ENCODE results near the gene SERPINF2. TPM values are rescaled to one million over a fixed set of nuclear protein-coding genes. Genes with fewer than 3 reads are reported as not detected.

SERPINF2 gene
- total RNA-seq, 1 experiment from 2014 or later: 0.56 TPM

DNA sequence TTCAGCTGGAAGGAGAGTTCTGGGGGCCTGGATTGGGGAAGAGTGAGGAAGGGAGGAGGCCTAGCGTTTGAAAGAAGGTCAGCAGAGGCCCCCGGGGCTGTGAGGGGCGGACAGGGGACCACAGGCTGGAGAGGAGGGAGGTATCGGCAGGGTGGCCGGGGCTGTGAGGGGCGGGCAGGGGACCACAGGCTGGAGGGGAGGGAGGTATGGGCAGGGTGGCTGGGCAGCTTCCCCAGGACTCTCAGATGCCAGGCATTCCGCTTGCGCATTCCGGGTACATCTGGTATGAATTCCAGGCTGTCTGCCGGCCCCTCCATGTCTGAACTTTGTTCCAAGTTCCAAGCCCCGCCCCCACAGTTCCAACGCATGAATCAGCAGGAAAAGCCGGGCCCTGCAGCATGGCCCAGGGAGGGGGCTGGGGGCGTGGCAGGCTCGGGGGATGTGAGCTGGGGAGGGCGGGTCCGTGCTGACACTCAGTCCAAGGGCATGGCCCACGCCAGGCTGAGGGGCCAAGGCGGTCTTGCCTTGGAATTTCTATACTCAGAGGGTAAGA, 28.2 kb upstream of the SERPINF2 start:
- ChIA-PET CTCF (interaction anchor here (0.5 to 2.5 kb wide), 15 partner anchors 8 to 750 kb away, joined by 3 to 15 read pairs (median 3); partner anchors contain the start of gene RILP), POLR2A (interaction anchor here (0.5 to 5.6 kb wide), 21 partner anchors 10 to 311 kb away, joined by 3 to 112 read pairs (median 5); partner anchors contain the start of genes PRPF8, RILP, RPA1 and RTN4RL1)
- DNase-seq (ENCODE audit: unreplicated experiment): peak; percentile 97
- no TSS peak for BruUV-seq (replicated peaks)
- intact Hi-C loops (cut with micrococcal nuclease): loop anchor here (1.0 to 10.0 kb wide), 2 partner anchors 30 to 140 kb away; partner anchors contain the start of gene PRPF8
- Mint-ChIP-seq H3K36me3 (ENCODE audit: insufficient read depth, unreplicated experiment) (peaks cover 27% of the 10 kb centered on the region), H3K4me3 (ENCODE audit: unreplicated experiment) (peak overlapping the region; percentile 87), H3K27ac (ENCODE audit: low read depth, unreplicated experiment) (peak overlapping the region; percentile 59), H3K9me3 (ENCODE audit: unreplicated experiment) (no peaks in the 10 kb centered on the region), H3K4me1 (ENCODE audit: insufficient read depth, unreplicated experiment) (peaks cover 26% of the 10 kb centered on the region), H3K27me3 (ENCODE audit: insufficient read depth, unreplicated experiment) (no peaks in the 10 kb centered on the region)
- TF ChIP-seq, protein P1, sequence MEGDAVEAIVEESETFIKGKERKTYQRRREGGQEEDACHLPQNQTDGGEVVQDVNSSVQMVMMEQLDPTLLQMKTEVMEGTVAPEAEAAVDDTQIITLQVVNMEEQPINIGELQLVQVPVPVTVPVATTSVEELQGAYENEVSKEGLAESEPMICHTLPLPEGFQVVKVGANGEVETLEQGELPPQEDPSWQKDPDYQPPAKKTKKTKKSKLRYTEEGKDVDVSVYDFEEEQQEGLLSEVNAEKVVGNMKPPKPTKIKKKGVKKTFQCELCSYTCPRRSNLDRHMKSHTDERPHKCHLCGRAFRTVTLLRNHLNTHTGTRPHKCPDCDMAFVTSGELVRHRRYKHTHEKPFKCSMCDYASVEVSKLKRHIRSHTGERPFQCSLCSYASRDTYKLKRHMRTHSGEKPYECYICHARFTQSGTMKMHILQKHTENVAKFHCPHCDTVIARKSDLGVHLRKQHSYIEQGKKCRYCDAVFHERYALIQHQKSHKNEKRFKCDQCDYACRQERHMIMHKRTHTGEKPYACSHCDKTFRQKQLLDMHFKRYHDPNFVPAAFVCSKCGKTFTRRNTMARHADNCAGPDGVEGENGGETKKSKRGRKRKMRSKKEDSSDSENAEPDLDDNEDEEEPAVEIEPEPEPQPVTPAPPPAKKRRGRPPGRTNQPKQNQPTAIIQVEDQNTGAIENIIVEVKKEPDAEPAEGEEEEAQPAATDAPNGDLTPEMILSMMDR (IDR thresholded peaks at IDR 0.05; ENCODE audit: unreplicated experiment): no peak

GRCh38 chr17:1714980-1715802, 27.5 kb upstream of the SERPINF2 start:
- peak; percentile 92 for DNase-seq (ENCODE audit: unreplicated experiment)
- Mint-ChIP-seq H3K27me3 (ENCODE audit: insufficient read depth, unreplicated experiment) (no peaks in the 10 kb centered on the region), H3K9me3 (ENCODE audit: unreplicated experiment) (no peaks in the 10 kb centered on the region), H3K4me1 (ENCODE audit: insufficient read depth, unreplicated experiment) (peaks cover 26% of the 10 kb centered on the region), H3K27ac (ENCODE audit: low read depth, unreplicated experiment) (peak overlapping the region; percentile 93), H3K36me3 (ENCODE audit: insufficient read depth, unreplicated experiment) (peaks cover 27% of the 10 kb centered on the region), H3K4me3 (ENCODE audit: unreplicated experiment) (peak overlapping the region; percentile 87)
- intact Hi-C loops (cut with micrococcal nuclease): loop anchor here (1.0 to 10.0 kb wide), 4 partner anchors 31 to 312 kb away; partner anchors contain the start of genes PRPF8 and RTN4RL1
- POLR2A ChIA-PET: interaction anchor here (0.5 to 5.6 kb wide), 30 partner anchors 9 to 328 kb away, joined by 3 to 112 read pairs (median 5); partner anchors contain the start of genes INPP5K, OVCA2, PITPNA and PRPF8
- BruUV-seq (replicated peaks): no TSS peak
- TF ChIP-seq, protein P1 (IDR thresholded peaks at IDR 0.05; ENCODE audit: unreplicated experiment): no peak
- CTCF ChIA-PET: interaction anchor here (0.5 to 2.5 kb wide), 7 partner anchors 14 to 750 kb away, joined by 3 to 15 read pairs (median 4); no protein-coding TSS in a partner anchor

- Mint-ChIP-seq H3K27me3 (ENCODE audit: insufficient read depth, unreplicated experiment) (no peaks in the 10 kb centered on the region), H3K36me3 (ENCODE audit: insufficient read depth, unreplicated experiment) (peaks cover 24% of the 10 kb centered on the region), H3K27ac (ENCODE audit: low read depth, unreplicated experiment) (peak overlapping the region; percentile 93), H3K9me3 (ENCODE audit: unreplicated experiment) (no peaks in the 10 kb centered on the region), H3K4me1 (ENCODE audit: insufficient read depth, unreplicated experiment) (peaks cover 26% of the 10 kb centered on the region), H3K4me3 (ENCODE audit: unreplicated experiment) (peak overlapping the region; percentile 87)
- TF ChIP-seq, protein P1 (IDR thresholded peaks at IDR 0.05; ENCODE audit: unreplicated experiment): no peak
- CTCF ChIA-PET: no interaction called here
- DNase-seq (ENCODE audit: unreplicated experiment): no peak
- intact Hi-C loops (cut with micrococcal nuclease): loop anchor here (1.0 to 10.0 kb wide), 5 partner anchors 46 to 312 kb away; partner anchors contain the start of genes RILP, RTN4RL1 and SMYD4
- POLR2A ChIA-PET: interaction anchor here (0.5 to 5.6 kb wide), 27 partner anchors 9 to 686 kb away, joined by 3 to 112 read pairs (median 6); partner anchors contain the start of genes INPP5K, OVCA2, PITPNA and PRPF8
- BruUV-seq (replicated peaks): no TSS peak
Measured at GRCh38 chr17:1715803-1716075, 26.9 kb upstream of the SERPINF2 start.

All from MCF 10A (cell line).